GM23338 (cell line): ENCODE measurements around the gene DNAH8. TPM values are rescaled to one million over a fixed set of nuclear protein-coding genes. Genes with fewer than 3 reads are reported as not detected.

Experiments used
- CTCF ChIP-seq, 2 experiments: fragments of 200-600 bp in 1 of 2; sonication (generic) in 1 of 2; conservative IDR thresholded peaks; 2 replicates each; pipeline versions ENCODE4 v1.5.1 to v1.6.1; 2016 to 2017; ENCODE audit warnings: antibody characterized with exemption in 2 of 2, low read depth in 2 of 2, mild to moderate bottlenecking in 2 of 2, moderate library complexity in 1 of 2
- ETS1 ChIP-seq: IDR thresholded peaks from 2 replicates; pipeline ENCODE4 v1.6.1; 2016; ENCODE audit warnings: antibody characterized with exemption
- EZH2 ChIP-seq: fragments of 200-600 bp; sonication (generic); IDR thresholded peaks from one replicate; pipeline ENCODE4 v1.8.0; 2017; ENCODE audit warnings: antibody characterized with exemption, mild to moderate bottlenecking, low read depth; ENCODE audit not compliant: unreplicated experiment
- JUNB ChIP-seq: IDR thresholded peaks from one replicate; pipeline ENCODE4 v1.6.1; 2016; ENCODE audit warnings: antibody characterized with exemption; ENCODE audit not compliant: unreplicated experiment
- NANOG ChIP-seq: IDR thresholded peaks from 2 replicates; pipeline ENCODE4 v1.6.1; 2016; ENCODE audit warnings: antibody characterized with exemption, borderline replicate concordance
- REST ChIP-seq: IDR thresholded peaks from one replicate; pipeline ENCODE4 v1.6.1; 2018; ENCODE audit warnings: antibody characterized with exemption; ENCODE audit not compliant: unreplicated experiment
- STAT1 ChIP-seq: IDR thresholded peaks from one replicate; pipeline ENCODE4 v1.6.1; 2016; ENCODE audit warnings: antibody characterized with exemption; ENCODE audit not compliant: unreplicated experiment
- ZNF114 ChIP-seq: fragments of 250-450 bp; sonication (Bioruptor Pico); IDR thresholded peaks from 2 replicates; pipeline ENCODE4 v1.5.0; 2020; ENCODE audit warnings: mild to moderate bottlenecking, moderate library complexity
- polyA plus RNA-seq: library from polyadenylated mRNA; unstranded; fragments of >200 nt; fragmentation: Nextera tagmentation; extraction: Ambion mirVana; gene quantifications from 2 replicates; pipeline ENCODE4 v1.2.1, GENCODE V29; 2016
- small RNA-seq: library from RNA; depleted of rRNA; stranded (forward); fragments of <200 nt; gene quantifications from one replicate; pipeline ENCODE3, GENCODE V24; 2014; ENCODE audit warnings: low replicate concordance
- total RNA-seq: library from RNA; depleted of rRNA; stranded (reverse); fragments of >200 nt; shearing (Covaris generic); gene quantifications from 2 replicates; pipeline ENCODE4 v1.2.3, GENCODE V29; 2014; rRNA removed

The DNAH8 gene
- total and polyA plus RNA-seq, 2 experiments from 2014 or later, result 0.02 TPM; not detected in 1

- no peak for TF ChIP-seq ETS1
- TF ChIP-seq REST, result no peak
- no peak for TF ChIP-seq CTCF (conservative IDR thresholded peaks at IDR 0.05; ENCODE audit: low read depth in 2 of 2)
- no peak for TF ChIP-seq NANOG
- TF ChIP-seq EZH2, result no peak
- no peak for TF ChIP-seq STAT1
- no peak for TF ChIP-seq JUNB
- no peak for TF ChIP-seq ZNF114 (CRISPR knock-in tag)
Measured at GRCh38 chr6:39079197-39080125, 364.4 kb downstream of the DNAH8 start (continued).

Small RNA genes lying within 50 kb of the gene (small RNA-seq; reads per million reads assigned to genes)
- gene AL034345.1 (not detected), gene RF00393 (not detected)

Other genes starting within 250 kb of the DNAH8 start
- 4.7 and 5.3 TPM in 2 replicates for gene BTBD9, start 75.4 kb upstream of the DNAH8 start, total RNA-seq
- 3.2 and 4.2 TPM in 2 replicates for gene BTBD9, start 75.4 kb upstream of the DNAH8 start, polyA plus RNA-seq
- gene GLO1, start 12.2 kb upstream of the DNAH8 start, total RNA-seq, result 273 and 281 TPM in 2 replicates
- 224 and 273 TPM in 2 replicates for gene GLO1, start 12.2 kb upstream of the DNAH8 start, polyA plus RNA-seq